Duodenal mucosa (tissue), 2 donors: ENCODE data around the gene VTI1A.

Experiments used
- H3K27ac ChIP-seq: one replicate; pipeline ENCODE4 v1.7.0; 2013; ENCODE audit warnings: low read depth, low read length
- H3K27me3 ChIP-seq, 2 donors: one replicate each; pipeline ENCODE4 v1.7.0; 2013; ENCODE audit warnings: low read length in 2 of 2, control low read depth in 1 of 2; ENCODE audit not compliant: insufficient read depth in 2 of 2, control insufficient read depth in 1 of 2
- H3K36me3 ChIP-seq, 2 donors: one replicate each; pipeline ENCODE4 v1.7.0; 2013; ENCODE audit warnings: low read length in 2 of 2, control low read depth in 1 of 2; ENCODE audit not compliant: insufficient read depth in 2 of 2, control insufficient read depth in 1 of 2
- H3K4me1 ChIP-seq, 2 donors: one replicate each; pipeline ENCODE4 v1.7.0; 2013; ENCODE audit warnings: low read length in 2 of 2, control low read depth in 1 of 2; ENCODE audit not compliant: insufficient read depth in 2 of 2, control insufficient read depth in 1 of 2
- H3K4me3 ChIP-seq, 2 donors: one replicate each; pipeline ENCODE4 v1.7.0; 2013; ENCODE audit warnings: low read length in 2 of 2, low read depth in 1 of 2
- H3K9ac ChIP-seq, 2 donors: one replicate each; pipeline ENCODE4 v1.7.0; 2013; ENCODE audit warnings: low read length in 2 of 2, low read depth in 1 of 2
- H3K9me3 ChIP-seq, 2 donors: one replicate each; pipeline ENCODE4 v1.7.0; 2013; ENCODE audit warnings: low read length in 2 of 2, control low read depth in 1 of 2; ENCODE audit not compliant: control insufficient read depth in 1 of 2

Gene VTI1A

GRCh38 chr10:112792487-112793201, 345.6 kb downstream of the VTI1A start:
- Histone ChIP-seq H3K27me3 (no peaks in the 10 kb centered on the region), H3K27ac (no peak overlapping the region), H3K36me3 (no peaks in the 10 kb centered on the region), H3K4me3 (peak overlapping the region in 1 of 2 donors; percentile 50), H3K9me3 (no peaks in the 10 kb centered on the region), H3K9ac (peak overlapping the region; percentile 0 to 60), H3K4me1 (peaks cover 17 to 21% of the 10 kb centered on the region in 2 donors)

GRCh38 chr10:112793202-112793921, 346.3 kb downstream of the VTI1A start:
- Histone ChIP-seq H3K9me3 (no peaks in the 10 kb centered on the region), H3K27ac (no peak overlapping the region), H3K27me3 (no peaks in the 10 kb centered on the region), H3K4me1 (peaks cover 17 to 21% of the 10 kb centered on the region in 2 donors), H3K36me3 (no peaks in the 10 kb centered on the region), H3K9ac (peak overlapping the region; percentile 0 to 60), H3K4me3 (peak overlapping the region in 1 of 2 donors; percentile 50)

- peaks cover 17 to 21% of the 10 kb centered on the region in 2 donors for H3K4me1 ChIP-seq
- H3K9me3 ChIP-seq, result no peaks in the 10 kb centered on the region
- H3K4me3 ChIP-seq, result no peak overlapping the region
- no peak overlapping the region for H3K27ac ChIP-seq
- no peak overlapping the region for H3K9ac ChIP-seq
- H3K27me3 ChIP-seq, result no peaks in the 10 kb centered on the region
- no peaks in the 10 kb centered on the region for H3K36me3 ChIP-seq
These were observed 347.2 kb downstream of the VTI1A start for GRCh38 chr10:112794201-112794600.

- H3K4me1 ChIP-seq, result peaks cover 17 to 21% of the 10 kb centered on the region in 2 donors
- H3K27me3 ChIP-seq, result no peaks in the 10 kb centered on the region
- no peak overlapping the region for H3K27ac ChIP-seq
- no peak overlapping the region for H3K4me3 ChIP-seq
- no peaks in the 10 kb centered on the region for H3K9me3 ChIP-seq
- H3K36me3 ChIP-seq, result no peaks in the 10 kb centered on the region
- no peak overlapping the region for H3K9ac ChIP-seq
These were observed 348.1 kb downstream of the VTI1A start for GRCh38 chr10:112795067-112795466.

- H3K27ac ChIP-seq, result no peak overlapping the region
- H3K9me3 ChIP-seq, result no peaks in the 10 kb centered on the region
- no peaks in the 10 kb centered on the region for H3K27me3 ChIP-seq
- H3K9ac ChIP-seq, result no peak overlapping the region
- peaks cover 20 to 30% of the 10 kb centered on the region in 2 donors for H3K4me1 ChIP-seq
- no peak overlapping the region for H3K4me3 ChIP-seq
- no peaks in the 10 kb centered on the region for H3K36me3 ChIP-seq
These were observed 350.2 kb downstream of the VTI1A start for GRCh38 chr10:112797197-112797596.

- Histone ChIP-seq H3K27ac (no peak overlapping the region), H3K27me3 (no peaks in the 10 kb centered on the region), H3K4me3 (no peak overlapping the region), H3K9me3 (no peaks in the 10 kb centered on the region), H3K36me3 (no peaks in the 10 kb centered on the region), H3K9ac (no peak overlapping the region), H3K4me1 (peaks cover 14 to 23% of the 10 kb centered on the region in 2 donors)
These were observed 350.8 kb downstream of the VTI1A start for GRCh38 chr10:112797855-112798254.

GRCh38 chr10:112799038-112799437, 352.0 kb downstream of the VTI1A start:
- no peak overlapping the region for H3K4me3 ChIP-seq
- H3K27me3 ChIP-seq, result no peaks in the 10 kb centered on the region
- H3K9me3 ChIP-seq, result no peaks in the 10 kb centered on the region
- H3K36me3 ChIP-seq, result no peaks in the 10 kb centered on the region
- no peak overlapping the region for H3K27ac ChIP-seq
- peaks cover 9 to 18% of the 10 kb centered on the region in 2 donors for H3K4me1 ChIP-seq
- H3K9ac ChIP-seq, result no peak overlapping the region

- Histone ChIP-seq H3K36me3 (no peaks in the 10 kb centered on the region), H3K27ac (no peak overlapping the region), H3K9ac (no peak overlapping the region), H3K9me3 (no peaks in the 10 kb centered on the region), H3K27me3 (no peaks in the 10 kb centered on the region), H3K4me1 (peaks cover 11 to 23% of the 10 kb centered on the region in 2 donors), H3K4me3 (no peak overlapping the region)
These were observed 352.9 kb downstream of the VTI1A start for GRCh38 chr10:112799726-112800510.

- H3K9ac ChIP-seq, result no peak overlapping the region
- H3K27me3 ChIP-seq, result no peaks in the 10 kb centered on the region
- peaks cover 19 to 34% of the 10 kb centered on the region in 2 donors for H3K4me1 ChIP-seq
- H3K27ac ChIP-seq, result no peak overlapping the region
- no peaks in the 10 kb centered on the region for H3K36me3 ChIP-seq
- no peak overlapping the region for H3K4me3 ChIP-seq
- no peaks in the 10 kb centered on the region for H3K9me3 ChIP-seq
These were observed 354.0 kb downstream of the VTI1A start for GRCh38 chr10:112801004-112801403.

GRCh38 chr10:112801748-112802147, 354.7 kb downstream of the VTI1A start:
- Histone ChIP-seq H3K4me3 (no peak overlapping the region), H3K9me3 (no peaks in the 10 kb centered on the region), H3K27me3 (no peaks in the 10 kb centered on the region), H3K27ac (no peak overlapping the region), H3K36me3 (no peaks in the 10 kb centered on the region), H3K4me1 (peaks cover 19 to 34% of the 10 kb centered on the region in 2 donors), H3K9ac (no peak overlapping the region)
